ENCODE results near the gene SLC15A4.
A peak's percentile ranks its signal among the peaks of the same experiment; 100 is the strongest.

SLC15A4 gene

DNA sequence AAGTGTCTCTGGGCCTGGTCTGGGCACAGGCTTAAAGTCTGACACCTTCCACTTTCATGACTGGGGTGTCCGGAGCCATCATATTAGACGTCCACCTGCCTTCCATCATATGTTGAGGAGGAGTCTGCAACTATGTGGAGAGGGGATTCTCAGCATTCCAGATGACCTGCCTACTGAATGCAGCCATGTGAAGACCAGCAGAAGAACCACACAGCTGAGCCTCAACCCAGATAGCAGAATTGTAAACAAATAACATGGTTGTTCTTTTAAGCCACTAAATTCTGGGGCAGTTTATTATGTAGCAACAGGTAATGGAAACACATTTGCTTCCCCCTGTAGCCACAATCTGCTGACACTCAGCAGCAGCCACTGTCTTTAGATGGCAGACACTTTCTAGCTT, 4.0 kb upstream of the SLC15A4 start:
- TF ChIP-seq, protein P1, sequence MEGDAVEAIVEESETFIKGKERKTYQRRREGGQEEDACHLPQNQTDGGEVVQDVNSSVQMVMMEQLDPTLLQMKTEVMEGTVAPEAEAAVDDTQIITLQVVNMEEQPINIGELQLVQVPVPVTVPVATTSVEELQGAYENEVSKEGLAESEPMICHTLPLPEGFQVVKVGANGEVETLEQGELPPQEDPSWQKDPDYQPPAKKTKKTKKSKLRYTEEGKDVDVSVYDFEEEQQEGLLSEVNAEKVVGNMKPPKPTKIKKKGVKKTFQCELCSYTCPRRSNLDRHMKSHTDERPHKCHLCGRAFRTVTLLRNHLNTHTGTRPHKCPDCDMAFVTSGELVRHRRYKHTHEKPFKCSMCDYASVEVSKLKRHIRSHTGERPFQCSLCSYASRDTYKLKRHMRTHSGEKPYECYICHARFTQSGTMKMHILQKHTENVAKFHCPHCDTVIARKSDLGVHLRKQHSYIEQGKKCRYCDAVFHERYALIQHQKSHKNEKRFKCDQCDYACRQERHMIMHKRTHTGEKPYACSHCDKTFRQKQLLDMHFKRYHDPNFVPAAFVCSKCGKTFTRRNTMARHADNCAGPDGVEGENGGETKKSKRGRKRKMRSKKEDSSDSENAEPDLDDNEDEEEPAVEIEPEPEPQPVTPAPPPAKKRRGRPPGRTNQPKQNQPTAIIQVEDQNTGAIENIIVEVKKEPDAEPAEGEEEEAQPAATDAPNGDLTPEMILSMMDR (IDR thresholded peaks at IDR 0.05; ENCODE audit: low read depth, low read length, missing control alignments), result no peak
- no peak for DNase-seq (ENCODE audit: low read depth)
- no peak overlapping the region for H3K4me3 ChIP-seq (ENCODE audit: low read depth, low read length)

GRCh38 chr12:128825835-128826234, 2.1 kb upstream of the SLC15A4 start:
- DNase-seq (ENCODE audit: low read depth), result no peak
- no peak overlapping the region for H3K4me3 ChIP-seq (ENCODE audit: low read depth, low read length)
- TF ChIP-seq, protein P1 (IDR thresholded peaks at IDR 0.05; ENCODE audit: low read depth, low read length, missing control alignments), result no peak

DNA sequence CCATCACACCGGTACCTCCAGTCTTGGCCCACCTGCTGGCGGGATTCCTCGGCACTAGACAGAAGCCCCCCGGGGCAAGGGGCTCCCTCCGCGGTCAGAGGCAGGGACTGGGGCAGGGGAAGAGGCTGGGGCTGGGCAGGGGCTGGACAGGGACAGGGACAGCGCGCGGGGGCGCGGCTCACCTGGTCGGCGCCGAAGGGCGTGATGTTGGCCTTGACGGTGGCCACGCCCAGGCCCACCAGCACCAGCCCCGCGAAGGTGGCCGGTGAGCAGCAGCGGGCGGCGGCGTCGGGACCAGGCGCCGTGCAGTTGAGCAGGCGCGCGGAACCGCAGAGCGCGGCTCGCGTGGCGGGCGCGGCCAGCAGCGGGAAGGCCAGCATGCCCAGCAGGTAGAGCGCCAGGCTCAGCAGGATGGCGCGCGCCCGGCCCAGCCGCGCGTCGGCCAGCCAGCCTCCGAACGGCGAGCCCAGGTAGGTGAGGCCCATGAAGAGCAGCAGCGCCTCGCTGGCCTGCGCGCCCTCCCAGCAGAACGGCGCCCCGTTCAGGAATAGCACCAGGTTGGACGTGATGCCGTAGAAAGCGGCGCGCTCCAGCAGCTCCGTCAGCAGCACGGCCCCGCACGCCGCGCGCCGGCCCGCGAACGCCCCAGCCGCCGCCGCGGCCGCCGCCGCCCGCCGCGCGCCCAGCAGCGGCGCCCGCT, 392 bp downstream of the SLC15A4 start:
- TF ChIP-seq, protein P1 (IDR thresholded peaks at IDR 0.05; ENCODE audit: low read depth, low read length, missing control alignments), result no peak
- no peak for DNase-seq (ENCODE audit: low read depth)
- H3K4me3 ChIP-seq (ENCODE audit: low read depth, low read length), result peak overlapping the region; percentile 94

- H3K4me3 ChIP-seq (ENCODE audit: low read depth, low read length), result peak overlapping the region; percentile 94
- TF ChIP-seq, protein P1 (IDR thresholded peaks at IDR 0.05; ENCODE audit: low read depth, low read length, missing control alignments), result no peak
- peak; percentile 87 for DNase-seq (ENCODE audit: low read depth)
Observed at GRCh38 chr12:128820723-128821432, 2.9 kb downstream of the SLC15A4 start.

GRCh38 chr12:128820253-128820652, 3.5 kb downstream of the SLC15A4 start:
- peak overlapping the region; percentile 94 for H3K4me3 ChIP-seq (ENCODE audit: low read depth, low read length)
- no peak for DNase-seq (ENCODE audit: low read depth)
- TF ChIP-seq, protein P1 (IDR thresholded peaks at IDR 0.05; ENCODE audit: low read depth, low read length, missing control alignments), result no peak

DNA sequence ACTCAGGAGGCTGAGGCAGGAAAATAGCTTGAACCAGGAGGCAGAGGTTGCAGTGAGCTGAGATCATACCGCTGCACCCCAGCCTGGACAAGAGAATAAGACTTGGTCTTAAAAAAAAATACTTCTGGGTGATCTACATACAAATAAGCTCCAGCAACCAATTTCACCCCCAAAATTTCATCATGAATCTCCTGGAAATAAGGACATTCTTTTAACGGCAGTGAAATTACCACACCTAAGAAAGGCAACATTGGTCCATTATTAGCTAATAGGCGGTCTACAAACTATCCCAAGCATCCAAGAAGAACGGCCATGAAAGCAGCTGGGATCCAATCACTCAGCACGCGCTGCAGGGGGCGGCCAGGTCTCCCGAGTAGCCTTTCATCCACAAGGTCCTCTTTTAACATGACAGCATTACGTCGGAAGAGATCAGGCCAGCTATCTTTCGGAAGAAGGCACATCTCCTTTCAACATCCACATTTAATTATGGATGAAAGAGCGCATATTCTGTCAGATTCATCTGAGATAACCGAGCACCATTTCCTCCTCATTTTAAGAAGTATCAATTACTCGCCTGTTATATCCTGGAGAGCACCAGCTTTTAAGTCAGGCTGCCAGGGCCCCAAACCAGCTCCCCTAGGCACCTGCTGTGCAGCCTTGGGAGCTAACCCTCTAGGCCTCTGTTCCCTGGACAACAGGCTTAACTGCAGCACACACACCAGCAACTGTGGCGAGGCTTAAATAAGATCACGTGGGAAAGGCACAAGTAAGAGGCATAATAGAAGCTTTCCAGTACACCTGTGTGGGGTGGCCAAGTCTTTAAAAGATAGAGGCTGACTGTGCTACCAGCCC, 4.2 kb downstream of the SLC15A4 start:
- no peak for DNase-seq (ENCODE audit: low read depth)

More for the DNA sequence above, 4.2 kb downstream of the SLC15A4 start:
- H3K4me3 ChIP-seq (ENCODE audit: low read depth, low read length), result peak overlapping the region; percentile 94; the same call in 1 of the 2 replicates
- TF ChIP-seq, protein P1 (IDR thresholded peaks at IDR 0.05; ENCODE audit: low read depth, low read length, missing control alignments), result no peak
